Activated CD8-positive, alpha-beta memory T cell treated with anti-CD3 and anti-CD28 coated beads, Interleukin-2, amount 50 U/mL, for 1 hour (primary cell): ENCODE results near the gene PTPN14.

Experiments
- DNase-seq: peaks from one replicate; pipeline ENCODE4 v3.0.0-alpha.2; 2020; ENCODE audit errors: extremely low read depth

The PTPN14 gene

GRCh38 chr1:214332946-214333798 is 218.2 kb downstream of the PTPN14 start:
- DNase-seq = no peak

GRCh38 chr1:214331827-214332423 is 219.5 kb downstream of the PTPN14 start:
- no peak for DNase-seq

DNA sequence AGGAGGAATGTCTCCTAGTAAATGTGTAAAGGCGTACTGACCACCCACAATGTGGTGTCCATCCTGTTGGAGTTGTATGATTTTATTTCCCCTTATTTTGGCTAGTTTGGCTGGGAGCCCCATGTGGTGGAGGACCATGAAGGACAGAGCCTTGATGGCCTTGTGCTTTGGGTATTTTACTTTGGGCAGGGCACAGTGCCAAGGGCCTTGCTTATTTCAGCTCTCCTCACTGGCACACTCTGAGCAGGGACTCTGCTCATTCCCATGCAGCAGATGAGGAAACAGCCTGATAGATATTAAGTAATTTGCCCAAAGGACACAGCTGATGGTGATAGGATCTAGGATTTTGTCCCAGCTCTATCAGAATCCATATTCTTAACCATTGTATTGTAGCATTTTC is 220.2 kb downstream of the PTPN14 start:
- DNase-seq = no peak

DNA sequence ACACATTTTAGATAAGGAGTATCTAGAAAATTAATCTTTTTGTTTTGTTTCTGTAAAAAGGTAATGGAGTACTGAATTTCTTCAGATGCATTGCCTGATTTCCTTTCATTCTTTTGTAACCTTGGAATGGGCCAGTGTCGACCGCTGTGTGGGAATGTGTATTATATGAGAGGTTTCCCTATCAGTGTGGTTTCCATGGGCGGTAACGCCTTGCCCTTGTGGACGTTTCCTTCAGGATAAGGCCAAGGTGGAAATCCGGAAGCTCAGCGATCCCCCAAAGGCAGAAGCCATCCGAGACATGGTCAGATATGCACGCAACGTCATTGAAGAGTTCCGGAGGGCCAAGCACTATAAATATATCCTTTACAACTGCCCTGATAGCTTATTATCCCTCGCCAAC is 220.7 kb downstream of the PTPN14 start:
- no peak for DNase-seq

DNA sequence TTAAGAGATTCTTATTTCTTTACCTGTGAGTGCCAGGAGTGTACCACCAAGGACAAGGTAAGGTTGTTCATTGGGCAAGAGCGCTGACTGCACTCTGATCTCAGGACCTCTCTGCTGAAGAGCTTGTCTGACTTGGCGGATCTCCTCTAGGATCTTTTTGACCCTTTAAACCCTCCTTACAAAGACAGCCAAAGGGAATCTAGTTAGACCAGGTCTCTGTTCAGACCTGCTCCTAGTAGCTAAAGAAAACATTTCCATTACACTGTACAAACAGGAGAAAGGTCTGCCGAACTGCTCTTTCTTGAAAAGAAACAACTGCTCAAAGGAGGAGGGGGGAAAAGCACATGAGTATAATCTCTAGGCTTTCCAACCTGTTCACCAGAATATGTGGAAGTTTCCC is 221.2 kb downstream of the PTPN14 start:
- no peak for DNase-seq

GRCh38 chr1:214329470-214330220 is 221.8 kb downstream of the PTPN14 start:
- no peak for DNase-seq

DNA sequence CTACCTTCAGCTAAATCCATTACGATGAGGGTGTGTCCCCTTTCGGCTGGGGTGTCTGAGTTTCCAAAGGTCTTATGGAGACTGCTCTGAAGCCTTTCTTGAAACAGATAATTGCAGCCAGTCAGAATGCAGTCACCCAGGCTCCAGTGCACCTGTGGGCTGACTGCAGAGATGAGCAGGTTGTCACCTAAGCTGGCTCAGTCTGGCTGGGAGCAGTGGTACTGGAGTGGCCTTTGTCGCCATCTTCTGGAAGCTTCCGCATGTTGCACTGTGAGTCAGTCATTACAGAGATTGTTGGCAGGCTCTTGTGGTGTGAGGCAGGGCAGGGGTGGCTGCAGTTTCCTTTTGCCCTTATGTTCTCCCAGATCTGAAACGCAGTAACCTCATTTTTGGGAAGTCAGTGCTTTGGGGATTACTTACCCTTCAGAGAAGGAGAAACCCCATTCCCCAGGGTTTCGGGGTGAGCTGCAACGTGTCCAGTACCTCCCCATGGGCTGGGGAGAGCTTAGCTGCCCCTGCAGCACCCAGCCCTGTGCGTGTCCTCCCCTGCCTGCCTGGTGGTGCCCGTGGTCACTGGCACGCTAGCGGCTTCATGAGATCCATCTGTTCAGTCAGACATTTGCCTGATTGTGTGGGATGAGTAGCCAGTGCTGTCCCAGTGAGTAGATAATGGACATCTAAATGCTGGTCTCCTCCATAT is 222.5 kb downstream of the PTPN14 start:
- peak; percentile 35 for DNase-seq

DNA sequence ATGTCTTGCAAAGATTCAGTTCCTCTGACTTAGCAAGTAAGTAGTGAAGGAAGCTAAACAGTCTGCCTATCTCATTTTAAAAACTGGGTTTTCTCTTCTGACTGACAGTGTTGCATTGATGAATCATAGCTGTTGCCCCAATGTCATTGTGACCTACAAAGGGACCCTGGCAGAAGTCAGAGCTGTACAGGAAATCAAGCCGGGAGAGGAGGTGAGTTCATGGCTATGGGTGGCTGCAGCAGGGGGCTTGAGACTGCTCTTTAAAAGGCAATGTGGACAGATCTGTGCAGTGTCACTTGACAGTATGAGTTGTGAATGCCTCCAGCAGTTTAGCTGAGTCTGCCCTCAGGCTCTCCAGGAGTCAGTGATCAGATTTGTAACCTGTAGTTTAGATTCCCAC is 223.9 kb downstream of the PTPN14 start:
- DNase-seq = no peak

DNA sequence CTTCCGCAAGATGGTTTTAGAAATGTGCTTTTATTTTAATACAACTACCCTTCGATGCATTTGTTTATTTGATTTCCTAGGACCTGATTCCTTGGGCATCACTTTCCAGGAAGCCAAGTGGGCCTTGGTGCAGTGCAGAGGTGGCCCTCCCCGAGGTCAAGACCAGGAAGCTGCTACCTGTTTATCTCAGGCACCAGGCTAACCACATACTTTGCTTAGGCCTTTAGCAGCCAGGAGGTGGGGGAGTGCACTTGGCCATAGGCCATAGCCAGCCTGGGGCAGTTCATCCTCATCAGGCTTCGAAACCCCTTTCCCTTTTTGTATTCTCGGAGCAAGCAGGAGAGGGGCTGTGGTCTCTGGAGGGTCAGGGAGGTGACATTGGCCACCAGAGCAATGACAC is 225.0 kb downstream of the PTPN14 start:
- no peak for DNase-seq

DNA sequence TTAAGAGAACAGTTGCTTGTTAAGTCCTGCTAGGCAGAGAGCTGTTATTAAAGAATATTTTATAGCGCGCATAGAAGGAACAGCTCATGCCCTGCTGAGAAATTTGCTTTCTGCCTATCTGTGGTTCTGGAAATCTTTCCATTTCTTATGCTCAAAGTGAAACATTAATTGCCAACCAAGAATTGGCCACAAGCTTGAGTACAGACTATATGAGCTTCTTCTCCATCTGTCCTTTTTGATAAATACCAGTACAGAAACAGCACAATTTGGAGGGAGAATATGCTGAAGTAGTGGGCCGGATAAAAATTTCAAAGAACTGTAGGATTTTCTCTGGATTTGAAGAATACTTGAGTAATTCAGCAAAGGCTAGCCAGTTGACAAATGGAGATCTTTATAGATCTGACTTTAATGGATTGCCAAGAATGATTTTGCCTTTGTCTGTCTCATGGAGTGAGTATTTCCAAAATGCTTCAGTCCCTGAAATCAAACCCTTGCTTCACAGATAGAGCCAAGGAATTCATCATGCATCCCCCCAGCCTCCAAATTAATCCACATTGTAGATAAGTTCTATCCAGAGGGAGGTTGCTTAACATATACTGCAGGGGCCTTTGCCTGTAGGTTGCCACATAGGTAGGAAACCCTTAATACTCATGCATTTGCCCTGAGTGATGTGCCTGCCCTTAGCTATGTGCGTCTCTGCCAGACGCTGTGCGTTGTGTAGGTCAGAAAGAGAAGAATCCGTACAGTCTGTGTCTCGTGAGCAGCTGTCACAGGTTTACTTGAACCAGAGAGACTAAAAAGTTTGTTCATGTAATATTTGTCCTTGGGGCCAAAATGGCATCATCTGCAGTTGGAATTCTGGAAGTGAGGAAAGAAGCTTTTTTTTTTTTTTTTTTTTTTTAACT is 226.3 kb downstream of the PTPN14 start:
- DNase-seq = no peak

DNA sequence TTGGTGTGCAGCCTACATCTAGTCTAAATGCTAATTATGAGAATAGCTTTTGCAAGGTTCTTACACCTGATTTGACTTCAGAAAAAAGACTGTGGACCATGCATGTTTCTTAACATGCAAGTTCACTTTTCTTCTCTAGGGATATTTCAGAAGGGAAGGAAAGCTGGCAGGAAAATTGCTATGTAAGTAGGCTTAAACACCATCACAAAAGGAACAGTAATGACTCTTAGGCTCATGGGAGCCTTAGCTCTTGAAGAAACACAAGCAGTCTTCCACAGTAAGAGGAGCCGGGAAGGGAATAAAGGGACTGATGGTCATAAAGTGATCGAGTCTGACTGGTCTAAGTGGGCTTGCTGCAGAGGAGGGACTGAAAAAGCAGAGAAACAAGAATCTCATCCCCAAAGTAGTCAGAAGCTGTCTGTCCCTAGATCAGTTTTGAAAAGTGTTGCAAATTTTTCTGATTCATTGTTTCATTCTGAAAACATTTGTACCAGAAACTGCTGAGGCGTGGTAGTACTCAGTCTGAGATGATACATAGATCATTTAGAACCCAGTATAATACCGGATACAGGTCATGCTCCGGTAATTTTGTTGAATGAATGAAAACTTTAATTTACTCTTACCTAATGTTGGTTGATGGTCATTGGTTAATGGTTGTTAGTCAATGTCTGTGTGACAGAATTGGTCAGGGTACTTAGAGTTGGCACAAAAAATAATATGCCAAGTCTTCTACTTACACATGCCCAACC is 229.5 kb downstream of the PTPN14 start:
- DNase-seq = no peak

GRCh38 chr1:214319938-214320337 is 231.5 kb downstream of the PTPN14 start:
- DNase-seq = no peak

- DNase-seq = no peak
These were observed 232.3 kb downstream of the PTPN14 start for GRCh38 chr1:214318956-214319736.

- no peak for DNase-seq
These were observed 233.0 kb downstream of the PTPN14 start for GRCh38 chr1:214318356-214318755.

DNA sequence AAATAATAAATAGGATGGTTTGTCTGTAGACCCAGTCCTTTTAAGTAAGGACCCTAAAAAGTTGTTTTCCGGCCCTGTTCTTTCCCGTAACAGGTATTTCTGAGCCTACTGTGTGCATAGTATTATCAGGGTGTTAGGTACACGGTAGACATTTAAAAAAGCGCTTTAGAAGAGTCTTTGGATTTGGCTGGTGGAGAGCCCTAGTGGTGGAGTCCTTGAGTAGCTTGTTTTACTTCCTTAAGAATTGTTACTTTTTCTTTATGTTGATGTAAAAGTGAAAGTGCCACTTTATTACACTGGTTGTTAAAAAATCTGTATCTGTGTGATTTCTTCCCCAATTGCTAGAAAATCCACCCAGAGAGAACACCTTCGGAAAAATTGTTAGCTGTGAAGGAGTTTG is 233.7 kb downstream of the PTPN14 start:
- no peak for DNase-seq

GRCh38 chr1:214317300-214317699 is 234.1 kb downstream of the PTPN14 start:
- DNase-seq = no peak

DNA sequence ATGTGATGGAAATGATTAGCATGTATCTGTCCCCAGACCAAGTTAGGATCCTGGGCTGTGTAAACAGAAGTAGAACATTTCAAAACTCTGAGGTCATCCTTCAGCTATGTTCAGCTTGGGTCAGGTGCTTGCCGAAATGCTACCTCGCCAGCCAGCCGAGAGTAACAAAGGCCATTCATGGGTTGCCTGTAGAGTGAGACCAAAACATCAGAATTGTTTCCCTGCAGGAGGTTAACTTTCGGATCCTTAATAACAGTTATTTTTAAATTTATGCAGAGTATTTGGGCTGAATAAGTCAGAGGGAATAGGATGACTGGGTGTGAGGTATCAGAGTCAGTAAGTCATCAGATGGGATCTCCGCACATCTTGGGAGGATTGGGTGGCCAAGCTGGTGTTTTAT is 234.8 kb downstream of the PTPN14 start:
- DNase-seq = no peak

DNA sequence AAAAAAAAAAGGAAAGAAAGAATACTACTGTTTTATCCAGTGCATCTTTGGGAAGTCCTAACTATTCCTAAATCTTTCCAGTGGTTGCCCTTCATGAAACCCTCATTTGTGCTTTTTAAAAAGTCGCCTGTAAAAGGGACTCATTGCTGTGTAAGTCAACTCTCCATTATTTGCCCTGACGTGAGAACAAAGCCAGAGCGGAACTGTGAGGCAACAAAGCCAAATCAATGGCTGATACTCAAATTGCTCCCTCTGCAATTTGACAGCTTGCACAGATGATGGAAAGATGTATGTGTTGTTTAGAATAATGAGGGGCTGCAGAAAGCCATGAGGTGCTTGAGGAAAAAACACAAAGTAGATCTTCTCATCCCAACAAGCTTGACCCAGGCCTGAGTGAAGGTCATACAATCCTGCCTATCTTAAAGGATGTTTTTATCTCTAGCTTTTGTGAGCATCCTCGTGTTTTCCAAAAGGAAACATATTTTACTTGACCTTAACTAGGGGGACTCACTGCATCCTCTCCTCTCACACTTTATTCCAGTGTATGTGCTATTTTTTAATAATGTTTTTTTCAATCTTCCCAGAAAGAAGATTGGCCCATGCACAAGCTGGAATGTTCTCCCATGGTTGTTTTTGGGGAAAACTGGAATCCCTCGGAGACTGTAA is 237.1 kb downstream of the PTPN14 start:
- DNase-seq = no peak

GRCh38 chr1:214312530-214313051 is 238.8 kb downstream of the PTPN14 start:
- no peak for DNase-seq
